Neural cell (in vitro differentiated cells): Measurements from ENCODE around the gene VTI1B. TPM values are rescaled to one million over a fixed set of nuclear protein-coding genes. Genes with fewer than 3 reads are reported as not detected.

Experiments used
- H2AFZ ChIP-seq: fragments of 200-600, 300-800 bp; sonication (generic), shearing (Covaris generic); 2 replicates; pipeline ENCODE4 v1.6.0; 2014; ENCODE audit warnings: low read depth, mild to moderate bottlenecking, antibody characterized with exemption, low read length, moderate library complexity
- H3F3A ChIP-seq: fragments of 200-600 bp; shearing (Covaris generic); 2 replicates; pipeline ENCODE4 v1.6.1; 2016; ENCODE audit warnings: mild to moderate bottlenecking, moderate library complexity, mixed read lengths, antibody characterized with exemption, low read length; ENCODE audit not compliant: insufficient read depth, poor library complexity, severe bottlenecking
- H3K27ac ChIP-seq: fragments of 200-600, 300-800 bp; sonication (generic), shearing (Covaris generic); 2 replicates; pipeline ENCODE4 v1.5.1; 2014; ENCODE audit warnings: mild to moderate bottlenecking, low read length, moderate library complexity
- H3K27me3 ChIP-seq: fragments of 300-800, 200-600 bp; sonication (generic), shearing (Covaris generic); 2 replicates; pipeline ENCODE4 v1.6.0; 2014; ENCODE audit warnings: mild to moderate bottlenecking, low read depth, low read length, moderate library complexity; ENCODE audit not compliant: insufficient read depth
- H3K36me3 ChIP-seq: fragments of 300-800, 200-600 bp; sonication (generic), shearing (Covaris generic); 2 replicates; pipeline ENCODE4 v1.5.1; 2014; ENCODE audit warnings: mild to moderate bottlenecking, antibody characterized with exemption, low read length, moderate library complexity; ENCODE audit not compliant: insufficient read depth
- H3K4me2 ChIP-seq: fragments of 300-800, 200-600 bp; sonication (generic), shearing (Covaris generic); 2 replicates; pipeline ENCODE4 v1.6.0; 2014; ENCODE audit warnings: mild to moderate bottlenecking, low read length
- H3K4me3 ChIP-seq: fragments of 300-800, 200-600 bp; sonication (generic), shearing (Covaris generic); 2 replicates; pipeline ENCODE4 v1.5.1; 2014; ENCODE audit warnings: mild to moderate bottlenecking, low read length, moderate library complexity
- H3K79me2 ChIP-seq: fragments of 200-600 bp; shearing (Covaris generic); replicated peaks from 2 replicates; pipeline ENCODE4 v1.6.0; 2014; ENCODE audit warnings: mild to moderate bottlenecking, low read length, moderate library complexity; ENCODE audit not compliant: insufficient read depth
- H3K9ac ChIP-seq: fragments of 300-800, 200-600 bp; sonication (generic), shearing (Covaris generic); 2 replicates; pipeline ENCODE4 v1.6.1; 2016; ENCODE audit warnings: mild to moderate bottlenecking, low read length, mixed read lengths
- H3K9me2 ChIP-seq: fragments of 200-600 bp; shearing (Covaris generic); 2 replicates; pipeline ENCODE4 v1.6.1; 2016; ENCODE audit warnings: mild to moderate bottlenecking, low read length, mixed read lengths; ENCODE audit not compliant: insufficient read depth
- H3K9me3 ChIP-seq: fragments of 200-600, 300-800 bp; sonication (generic), shearing (Covaris generic); 2 replicates; pipeline ENCODE4 v1.6.1; 2016; ENCODE audit warnings: mild to moderate bottlenecking, mixed run types, low read length, moderate library complexity, mixed read lengths
- H4K20me1 ChIP-seq: fragments of 200-600 bp; shearing (Covaris generic); 2 replicates; pipeline ENCODE4 v1.6.1; 2016; ENCODE audit warnings: mild to moderate bottlenecking, mixed run types; ENCODE audit not compliant: insufficient read depth
- CTCF ChIP-seq: fragments of 450-650 bp; IDR thresholded peaks from 2 replicates; pipeline ENCODE4 v1.5.1; 2014; ENCODE audit warnings: antibody characterized with exemption, mild to moderate bottlenecking, moderate library complexity; ENCODE audit not compliant: poor library complexity, severe bottlenecking
- EP300 ChIP-seq: fragments of 450-650 bp; conservative IDR thresholded peaks from 2 replicates; pipeline ENCODE4 v1.6.1; 2014; ENCODE audit warnings: antibody characterized with exemption, mild to moderate bottlenecking, moderate library complexity; ENCODE audit not compliant: poor library complexity, severe bottlenecking
- EZH2 ChIP-seq: fragments of 200-600, 300-800 bp; shearing (Covaris generic), sonication (generic); IDR thresholded peaks from 2 replicates; pipeline ENCODE4 v1.6.1; 2014; ENCODE audit warnings: antibody characterized with exemption, low read length, borderline replicate concordance, mild to moderate bottlenecking; ENCODE audit not compliant: insufficient read depth, poor library complexity, severe bottlenecking
- MXI1 ChIP-seq: fragments of 450-650 bp; conservative IDR thresholded peaks from 2 replicates; pipeline ENCODE4 v1.6.1; 2014; ENCODE audit warnings: antibody characterized with exemption, mild to moderate bottlenecking; ENCODE audit not compliant: poor library complexity, severe bottlenecking
- POLR2AphosphoS5 ChIP-seq: IDR thresholded peaks from 2 replicates; pipeline ENCODE4 v1.6.1; 2012
- RAD21 ChIP-seq: fragments of 450-650 bp; conservative IDR thresholded peaks from 2 replicates; pipeline ENCODE4 v1.6.1; 2014; ENCODE audit warnings: antibody characterized with exemption, mild to moderate bottlenecking, moderate library complexity
- REST ChIP-seq: IDR thresholded peaks from 2 replicates; pipeline ENCODE4 v1.6.1; 2012; ENCODE audit warnings: borderline replicate concordance
- SMC3 ChIP-seq: fragments of 450-650 bp; conservative IDR thresholded peaks from 2 replicates; pipeline ENCODE4 v1.6.1; 2014; ENCODE audit warnings: antibody characterized with exemption, mild to moderate bottlenecking, moderate library complexity; ENCODE audit not compliant: poor library complexity
- TAF1 ChIP-seq: IDR thresholded peaks from 2 replicates; pipeline ENCODE4 v1.6.1; 2012; ENCODE audit warnings: low read depth
- polyA plus RNA-seq: library from polyadenylated mRNA; depleted of rRNA; stranded (reverse); fragments of >200 nt; gene quantifications from 2 replicates; pipeline ENCODE4 v1.2.3, GENCODE V29; 2014

Gene VTI1B
- polyA plus RNA-seq, 1 donor from 2014 or later, result 78.6 TPM

GRCh38 chr14:67645414-67645813 lies 29.0 kb downstream of the VTI1B start:
- Histone ChIP-seq H3F3A (no peaks in the 10 kb centered on the region), H3K9ac (no peak overlapping the region), H3K79me2 (no peaks in the 10 kb centered on the region), H4K20me1 (no peaks in the 10 kb centered on the region), H3K9me2 (no peaks in the 10 kb centered on the region), H3K27ac (no peak overlapping the region), H2AFZ (no peak overlapping the region), H3K27me3 (no peaks in the 10 kb centered on the region), H3K9me3 (no peaks in the 10 kb centered on the region), H3K36me3 (peaks cover 16% of the 10 kb centered on the region), H3K4me2 (no peak overlapping the region), H3K4me3 (no peak overlapping the region)
- no peak for TF ChIP-seq CTCF
- TF ChIP-seq RAD21, result no peak
- no peak for TF ChIP-seq REST
- TF ChIP-seq MXI1, result no peak
- no peak for TF ChIP-seq EP300
- no peak for TF ChIP-seq TAF1
- TF ChIP-seq POLR2AphosphoS5, result no peak
- TF ChIP-seq EZH2, result no peak
- no peak for TF ChIP-seq SMC3

- no peak overlapping the region for H3K27ac ChIP-seq
- H4K20me1 ChIP-seq, result no peaks in the 10 kb centered on the region
- peaks cover 12% of the 10 kb centered on the region for H3K36me3 ChIP-seq
- no peaks in the 10 kb centered on the region for H3K9me3 ChIP-seq
- no peak overlapping the region for H2AFZ ChIP-seq
- H3K27me3 ChIP-seq, result no peaks in the 10 kb centered on the region
- no peaks in the 10 kb centered on the region for H3F3A ChIP-seq
- no peak overlapping the region for H3K4me2 ChIP-seq
- H3K4me3 ChIP-seq, result no peak overlapping the region
- no peaks in the 10 kb centered on the region for H3K79me2 ChIP-seq
- TF ChIP-seq EP300, result no peak
- no peaks in the 10 kb centered on the region for H3K9me2 ChIP-seq
- no peak overlapping the region for H3K9ac ChIP-seq
Observed at GRCh38 chr14:67644428-67644827, 30.0 kb downstream of the VTI1B start.

- H3K36me3 ChIP-seq, result peaks cover 12% of the 10 kb centered on the region
- no peaks in the 10 kb centered on the region for H3K9me3 ChIP-seq
- no peak for TF ChIP-seq RAD21
- no peak for TF ChIP-seq EZH2
- no peak for TF ChIP-seq SMC3
- TF ChIP-seq REST, result no peak
- TF ChIP-seq TAF1, result no peak
- no peak for TF ChIP-seq EP300
- no peak for TF ChIP-seq CTCF
- TF ChIP-seq POLR2AphosphoS5, result no peak
- no peak for TF ChIP-seq MXI1
- H3K27me3 ChIP-seq, result no peaks in the 10 kb centered on the region
- no peaks in the 10 kb centered on the region for H3K79me2 ChIP-seq
- H4K20me1 ChIP-seq, result no peaks in the 10 kb centered on the region
- no peak overlapping the region for H3K4me2 ChIP-seq
- H3K9me2 ChIP-seq, result no peaks in the 10 kb centered on the region
- H3K9ac ChIP-seq, result no peak overlapping the region
- no peak overlapping the region for H3K4me3 ChIP-seq
- no peak overlapping the region for H3K27ac ChIP-seq
- H2AFZ ChIP-seq, result no peak overlapping the region
- no peaks in the 10 kb centered on the region for H3F3A ChIP-seq
Observed at GRCh38 chr14:67643713-67644112, 30.7 kb downstream of the VTI1B start.
